NCI-H2081 (cell line): Measurements from ENCODE around the gene CANX.
A peak's percentile ranks its signal among the peaks of the same experiment; 100 is the strongest.

Source experiments
- DNase-seq, 2 experiments: peaks; one replicate each; lab custom pipeline; 2025; lab: John Stamatoyannopoulos, UW

Gene CANX

GRCh38 chr5:179749857-179750508, 51.2 kb downstream of the CANX start:
- no peak for DNase-seq

- no peak for DNase-seq
Observed at GRCh38 chr5:179753971-179754370, 55.2 kb downstream of the CANX start.

DNA sequence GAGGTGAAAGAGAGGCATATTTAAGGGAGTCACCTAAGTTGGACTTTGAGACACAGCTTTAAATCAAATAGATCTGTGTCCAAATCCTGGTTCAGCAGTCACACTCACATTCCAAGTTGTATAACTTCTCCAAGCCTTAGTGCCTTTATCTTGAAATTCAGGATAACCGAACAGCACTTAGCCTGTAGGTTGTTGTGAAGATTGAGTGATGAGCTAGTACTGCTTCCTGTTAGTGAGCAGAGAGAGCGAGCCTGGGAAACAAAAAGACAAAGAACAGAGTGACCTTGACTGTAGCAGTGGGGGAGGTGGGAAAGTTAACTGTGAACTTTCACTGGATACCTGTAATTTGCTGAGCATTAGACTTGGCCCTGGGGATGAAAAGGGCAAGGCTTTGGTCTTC, 56.3 kb downstream of the CANX start:
- DNase-seq = no peak

- DNase-seq = no peak
Observed at GRCh38 chr5:179758955-179759354, 60.2 kb downstream of the CANX start.

GRCh38 chr5:179759581-179760551, 61.1 kb downstream of the CANX start:
- peak in 1 of 2 experiments; percentile 21 for DNase-seq

GRCh38 chr5:179762079-179762780, 63.5 kb downstream of the CANX start:
- peak; percentile 2 to 45 for DNase-seq

GRCh38 chr5:179762781-179763176, 64.0 kb downstream of the CANX start:
- DNase-seq = no peak

GRCh38 chr5:179763215-179763945, 64.6 kb downstream of the CANX start:
- DNase-seq = peak; percentile 66 to 71

DNA sequence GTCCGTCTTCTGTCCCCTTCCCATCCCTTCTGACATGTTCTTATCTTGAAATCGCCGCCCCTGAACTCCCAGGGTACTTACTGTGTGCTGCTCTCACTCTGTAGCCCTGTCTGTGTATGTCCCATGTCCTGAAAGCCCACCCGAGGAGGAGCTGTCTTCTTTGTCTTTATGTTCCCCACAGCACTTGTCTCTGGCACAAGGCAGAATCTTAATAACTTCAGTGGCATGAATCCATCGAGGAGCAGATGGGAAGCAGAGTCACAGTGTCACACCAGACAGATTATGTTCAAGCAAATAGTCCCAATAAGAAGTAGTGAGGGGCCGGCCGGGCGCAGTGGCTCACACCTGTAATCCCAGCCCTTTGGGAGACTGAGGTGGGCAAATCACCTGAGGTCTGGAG, 65.3 kb downstream of the CANX start:
- no peak for DNase-seq

- no peak for DNase-seq
Observed at GRCh38 chr5:179765400-179765799, 66.6 kb downstream of the CANX start.

GRCh38 chr5:179766021-179766725, 67.4 kb downstream of the CANX start:
- DNase-seq = no peak

- no peak for DNase-seq
Observed at GRCh38 chr5:179766726-179767455, 68.1 kb downstream of the CANX start.

DNA sequence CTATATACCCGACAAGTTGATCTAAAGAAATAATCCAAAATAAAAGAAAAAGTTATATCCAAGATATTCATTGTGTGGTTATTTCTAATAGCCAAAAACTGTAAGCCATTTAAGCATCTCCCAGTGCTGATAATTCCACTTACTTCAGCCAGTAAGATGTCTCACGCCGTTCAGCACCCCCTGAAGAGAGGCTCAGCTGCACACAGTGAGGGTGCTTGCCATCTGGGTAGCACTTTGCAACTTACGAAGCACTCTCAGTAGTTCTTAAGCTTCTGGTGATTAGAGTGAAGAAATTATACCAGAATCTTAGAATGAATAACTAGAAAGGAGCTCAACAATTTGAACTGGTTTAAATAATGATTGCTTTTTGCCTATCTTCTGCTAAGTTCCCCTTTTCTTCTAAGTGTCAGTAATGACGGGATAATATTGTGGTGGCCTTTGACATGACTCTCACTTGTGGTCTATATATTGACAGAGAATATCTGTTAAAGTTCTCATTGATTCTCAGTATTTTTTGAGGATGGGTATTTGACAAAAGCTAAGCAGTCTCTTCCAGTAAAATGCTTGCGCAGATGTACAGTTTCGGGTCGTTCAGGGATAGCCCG, 68.8 kb downstream of the CANX start:
- DNase-seq = no peak

DNA sequence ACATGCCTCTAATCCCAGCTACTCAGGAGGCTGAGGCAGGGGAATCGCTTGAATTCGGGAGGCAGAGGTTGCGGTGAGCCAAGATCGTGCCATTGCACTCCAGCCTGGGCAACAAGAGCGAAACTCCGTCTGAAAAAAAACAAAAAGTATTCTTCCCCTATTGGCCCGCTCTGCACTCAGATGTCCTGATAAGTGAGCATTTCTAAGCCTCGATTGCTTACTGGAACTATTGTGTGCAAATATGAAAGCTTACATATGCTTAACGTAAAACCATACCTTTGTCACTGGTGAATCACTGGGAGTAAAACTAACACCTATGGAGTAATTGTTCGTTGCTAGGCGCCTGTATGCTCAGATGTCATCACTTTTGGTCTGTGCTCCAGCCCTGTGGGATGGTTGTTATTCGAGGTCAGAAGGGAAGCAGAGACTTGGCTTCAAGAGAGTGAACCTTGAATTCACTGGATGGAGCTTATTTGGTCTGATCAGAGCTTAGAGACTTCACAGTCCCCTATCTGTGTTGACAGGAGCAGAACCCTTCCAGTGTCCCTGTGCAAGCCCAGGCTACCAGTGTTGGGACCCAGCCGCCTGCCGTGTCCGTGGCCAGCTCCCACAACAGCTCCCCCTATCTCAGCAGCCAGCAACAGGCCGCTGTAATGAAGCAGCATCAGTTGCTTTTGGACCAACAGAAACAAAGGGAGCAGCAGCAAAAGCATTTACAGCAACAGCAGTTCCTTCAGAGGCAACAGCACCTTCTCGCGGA, 69.7 kb downstream of the CANX start:
- no peak for DNase-seq

DNA sequence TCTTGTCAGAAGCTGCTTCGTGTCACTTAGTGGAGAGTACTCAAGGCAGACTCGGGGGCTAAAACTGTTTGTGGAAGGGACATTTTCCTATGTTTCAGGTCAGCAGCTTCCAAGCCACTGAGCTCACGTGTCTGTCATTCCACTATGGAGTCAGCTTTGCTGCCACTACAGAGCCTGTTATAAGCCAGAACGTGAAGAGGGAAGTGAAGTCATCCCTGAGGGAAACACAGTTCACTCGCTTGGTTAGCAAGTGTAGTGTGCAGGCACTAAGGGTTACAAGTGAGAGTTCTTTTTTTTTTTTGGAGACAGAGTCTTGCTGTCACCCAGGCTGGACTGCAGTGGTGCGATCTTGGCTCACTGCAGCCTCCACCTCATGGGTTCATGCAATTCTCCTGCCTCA, 70.5 kb downstream of the CANX start:
- no peak for DNase-seq

- no peak for DNase-seq
Observed at GRCh38 chr5:179769796-179770195, 71.0 kb downstream of the CANX start.

DNA sequence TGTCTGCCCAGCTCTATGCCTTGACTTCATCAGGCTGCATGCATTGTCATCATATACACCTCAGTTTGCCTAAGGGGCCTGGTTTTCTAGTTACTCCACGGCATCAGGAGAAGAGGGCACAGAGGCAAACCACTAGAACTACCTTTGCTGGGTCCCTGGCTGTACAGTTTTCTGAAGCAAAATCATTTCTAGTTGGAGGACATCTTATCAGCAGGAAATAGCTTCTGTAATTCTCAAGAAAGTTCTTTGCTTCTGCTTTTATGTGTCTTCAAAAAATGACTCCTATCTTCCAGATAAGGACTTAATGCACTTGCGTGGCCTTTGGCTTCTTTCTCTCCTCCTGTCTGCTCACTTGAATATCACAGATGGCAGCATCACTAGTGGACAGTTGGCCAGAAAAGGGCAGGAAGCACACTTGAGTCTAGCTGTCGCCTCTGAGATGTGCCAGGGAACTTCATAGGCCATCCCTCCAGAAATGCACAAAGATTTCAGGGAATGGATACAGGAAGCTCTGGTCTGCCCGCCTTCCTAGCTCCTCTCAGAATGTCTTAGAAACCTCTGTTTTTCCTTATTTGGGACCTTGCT, 72.6 kb downstream of the CANX start:
- DNase-seq = no peak

DNA sequence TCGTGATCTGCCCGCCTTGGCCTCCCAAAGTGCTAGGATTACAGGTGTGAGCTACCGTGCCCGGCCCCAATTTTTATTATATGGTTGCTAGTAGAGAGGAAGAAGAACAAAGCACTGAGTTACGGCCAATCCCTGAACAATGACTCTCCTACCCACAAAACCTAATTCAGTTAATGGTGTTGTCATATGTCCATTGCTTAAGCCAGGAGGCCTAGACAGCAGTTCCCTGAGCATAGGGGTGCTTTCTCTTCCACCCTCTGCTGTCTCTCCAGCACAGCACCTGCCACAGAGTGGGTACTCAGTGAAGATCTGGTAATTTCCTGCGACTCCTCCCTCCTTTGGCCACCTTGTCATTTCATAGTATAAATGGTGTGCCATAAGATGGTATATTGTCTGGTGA, 73.6 kb downstream of the CANX start:
- no peak for DNase-seq

GRCh38 chr5:179773686-179774040, 74.9 kb downstream of the CANX start:
- DNase-seq = no peak
